Neuron (in vitro differentiated cells): ENCODE data around the gene COQ2.
A peak's percentile ranks its signal among the peaks of the same experiment; 100 is the strongest.
"Not testable (repeated sequence)": the region's sequence is repeated elsewhere in the genome, so short reads cannot be mapped to it uniquely, and the experiment has no call there.

Experiments
- H2AFZ ChIP-seq: one replicate; pipeline ENCODE4 v1.6.1; 2013; ENCODE audit warnings: low read depth, mild to moderate bottlenecking, inconsistent platforms, low read length, moderate library complexity
- H3K27me3 ChIP-seq: one replicate; pipeline ENCODE4 v1.6.1; 2013; ENCODE audit warnings: low read length; ENCODE audit not compliant: insufficient read depth
- H3K36me3 ChIP-seq: one replicate; pipeline ENCODE4 v1.6.1; 2013; ENCODE audit warnings: low read length; ENCODE audit not compliant: insufficient read depth
- H3K4me1 ChIP-seq: one replicate; pipeline ENCODE4 v1.6.1; 2013; ENCODE audit warnings: low read length; ENCODE audit not compliant: insufficient read depth
- H3K4me3 ChIP-seq: 2 replicates; pipeline ENCODE4 v1.5.1; 2013; ENCODE audit warnings: mild to moderate bottlenecking, low read length, moderate library complexity
- H3K9me3 ChIP-seq: one replicate; pipeline ENCODE4 v1.6.1; 2013; ENCODE audit warnings: low read length

The COQ2 gene

GRCh38 chr4:83308672-83309071 is 24.1 kb upstream of the COQ2 start:
- no peaks in the 10 kb centered on the region for H3K36me3 ChIP-seq

GRCh38 chr4:83307920-83308319 is 23.3 kb upstream of the COQ2 start:
- Histone ChIP-seq H2AFZ (no peak overlapping the region), H3K4me3 (no peak overlapping the region), H3K36me3 (no peaks in the 10 kb centered on the region), H3K27me3 (no peaks in the 10 kb centered on the region), H3K9me3 (no peaks in the 10 kb centered on the region), H3K4me1 (peaks cover 5% of the 10 kb centered on the region)

More at GRCh38 chr4:83308672-83309071, 24.1 kb upstream of the COQ2 start:
- no peak overlapping the region for H2AFZ ChIP-seq
- H3K4me1 ChIP-seq: peaks cover 5% of the 10 kb centered on the region
- H3K4me3 ChIP-seq: no peak overlapping the region
- H3K27me3 ChIP-seq: no peaks in the 10 kb centered on the region
- H3K9me3 ChIP-seq: no peaks in the 10 kb centered on the region

- no peak overlapping the region for H3K4me3 ChIP-seq
- no peaks in the 10 kb centered on the region for H3K27me3 ChIP-seq
- no peaks in the 10 kb centered on the region for H3K36me3 ChIP-seq
- no peaks in the 10 kb centered on the region for H3K9me3 ChIP-seq
- H3K4me1 ChIP-seq: peaks cover 5% of the 10 kb centered on the region
- H2AFZ ChIP-seq: no peak overlapping the region
Measured at GRCh38 chr4:83305187-83305586, 20.6 kb upstream of the COQ2 start.

- Histone ChIP-seq H2AFZ (no peak overlapping the region), H3K9me3 (no peaks in the 10 kb centered on the region), H3K4me3 (no peak overlapping the region)
Measured at GRCh38 chr4:83297548-83298260, 13.1 kb upstream of the COQ2 start.

DNA sequence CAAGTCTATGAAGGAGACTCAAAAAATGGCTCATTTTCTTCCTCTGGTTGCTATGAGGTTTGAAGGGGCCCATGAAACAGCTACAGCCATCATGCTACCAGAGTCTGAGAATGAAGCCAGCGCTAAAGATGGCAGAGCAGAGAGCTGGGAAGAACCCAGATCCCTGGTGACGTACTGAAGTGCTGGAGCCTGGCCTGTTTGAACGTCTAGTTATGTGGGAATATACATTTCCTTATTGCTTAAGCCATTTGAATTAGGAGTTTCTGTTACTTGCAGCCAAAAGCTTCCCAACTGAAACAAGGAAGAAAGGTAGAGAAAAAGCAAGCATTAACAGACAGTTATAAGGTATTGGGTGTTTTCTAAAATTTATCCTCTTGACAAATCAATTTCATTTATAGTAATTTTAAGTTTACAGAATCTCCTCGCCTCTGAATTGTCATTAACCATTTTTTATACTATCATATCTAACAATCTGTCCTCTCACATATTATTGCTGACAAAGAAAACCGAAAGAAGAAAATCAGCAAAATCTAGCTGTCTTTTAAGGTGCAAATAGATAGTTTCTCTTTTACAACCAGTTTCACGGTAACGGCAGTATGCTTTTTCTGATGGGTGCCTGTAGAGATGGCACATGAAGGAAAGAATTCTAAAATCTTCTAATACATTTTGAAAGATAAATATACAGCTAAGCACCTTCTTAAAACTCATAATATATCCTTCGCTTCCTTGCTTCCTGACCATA is 8.9 kb upstream of the COQ2 start:
- Histone ChIP-seq H3K27me3 (peaks cover 6% of the 10 kb centered on the region), H3K9me3 (no peaks in the 10 kb centered on the region)

More at GRCh38 chr4:83297548-83298260, 13.1 kb upstream of the COQ2 start:
- Histone ChIP-seq H3K4me1 (no peaks in the 10 kb centered on the region), H3K27me3 (peaks cover 6% of the 10 kb centered on the region), H3K36me3 (no peaks in the 10 kb centered on the region)

DNA sequence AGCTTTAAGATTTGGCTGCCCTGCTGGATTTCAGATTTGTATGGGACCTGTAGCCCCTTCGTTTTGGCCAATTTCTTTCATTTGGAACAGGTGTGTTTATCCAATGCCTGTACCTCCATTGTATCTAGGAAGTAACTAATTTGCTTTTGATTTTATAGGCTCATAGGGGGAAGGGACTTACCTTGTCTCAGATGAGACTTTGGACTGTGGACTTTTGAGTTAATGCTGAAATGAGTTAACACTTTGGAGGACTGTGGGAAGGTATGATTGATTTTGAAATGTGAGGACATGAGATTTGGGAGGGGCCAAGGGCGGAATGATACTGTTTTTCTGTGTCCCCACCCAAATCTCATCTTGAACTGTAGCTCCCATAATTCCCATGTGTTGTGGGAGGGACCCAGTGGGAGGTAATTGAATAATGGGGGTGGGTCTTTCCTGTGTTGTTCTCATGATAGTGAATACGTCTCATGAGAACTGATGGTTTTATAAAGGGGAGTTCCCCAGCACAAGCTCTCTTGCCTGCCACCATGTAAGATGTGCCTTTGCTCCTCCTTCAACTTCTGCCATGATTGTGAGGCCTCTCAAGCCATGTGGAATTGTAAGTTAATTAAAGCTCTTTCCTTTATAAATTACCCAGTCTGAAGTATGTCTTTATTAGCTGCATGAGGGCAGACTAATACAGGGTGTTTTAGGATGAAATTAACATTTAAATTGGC is 5.6 kb upstream of the COQ2 start:
- not testable (repeated sequence) for H3K4me1 ChIP-seq, H3K9me3 ChIP-seq, H3K4me3 ChIP-seq, H3K36me3 ChIP-seq, H2AFZ ChIP-seq, H3K27me3 ChIP-seq

More for the DNA sequence above, 8.9 kb upstream of the COQ2 start:
- Histone ChIP-seq H2AFZ (no peak overlapping the region), H3K4me1 (no peaks in the 10 kb centered on the region), H3K36me3 (no peaks in the 10 kb centered on the region), H3K4me3 (no peak overlapping the region)

- not testable (repeated sequence) for H3K4me3 ChIP-seq, H3K27me3 ChIP-seq, H3K36me3 ChIP-seq, H3K4me1 ChIP-seq, H2AFZ ChIP-seq, H3K9me3 ChIP-seq
Measured at GRCh38 chr4:83288381-83288780, 3.8 kb upstream of the COQ2 start.

DNA sequence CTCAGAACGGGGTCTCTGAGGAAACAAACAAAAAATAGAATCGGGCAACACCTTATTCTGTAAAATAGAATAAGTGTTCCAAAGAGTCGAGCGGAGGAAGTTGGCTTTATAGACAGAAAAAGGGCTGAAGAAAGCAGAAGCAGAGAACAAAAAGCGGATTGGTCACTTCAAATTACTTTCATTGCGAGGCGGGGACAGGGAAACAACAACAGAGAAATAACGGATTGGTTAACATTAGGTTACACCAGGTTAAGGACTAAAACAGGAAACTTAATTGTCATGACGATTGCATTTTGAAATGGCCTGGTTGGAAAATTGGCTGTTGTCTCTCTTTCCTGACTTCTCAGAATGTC is 433 bp upstream of the COQ2 start:
- H3K4me1 ChIP-seq: peaks cover 16% of the 10 kb centered on the region
- H3K36me3 ChIP-seq: no peaks in the 10 kb centered on the region
- no peaks in the 10 kb centered on the region for H3K27me3 ChIP-seq
- peak overlapping the region; percentile 99 for H2AFZ ChIP-seq
- H3K9me3 ChIP-seq: no peaks in the 10 kb centered on the region
- peak overlapping the region; percentile 66 for H3K4me3 ChIP-seq

- peak overlapping the region; percentile 66 for H3K4me3 ChIP-seq
- H3K36me3 ChIP-seq: peaks cover 5% of the 10 kb centered on the region
- no peaks in the 10 kb centered on the region for H3K27me3 ChIP-seq
- H2AFZ ChIP-seq: no peak overlapping the region
- no peaks in the 10 kb centered on the region for H3K9me3 ChIP-seq
- peaks cover 16% of the 10 kb centered on the region for H3K4me1 ChIP-seq
Measured at GRCh38 chr4:83283181-83283580, 1.4 kb downstream of the COQ2 start.

GRCh38 chr4:83282049-83282535 is 2.5 kb downstream of the COQ2 start:
- no peak overlapping the region for H2AFZ ChIP-seq
- peaks cover 16% of the 10 kb centered on the region for H3K4me1 ChIP-seq
- no peaks in the 10 kb centered on the region for H3K27me3 ChIP-seq
- no peak overlapping the region for H3K4me3 ChIP-seq
- peaks cover 5% of the 10 kb centered on the region for H3K36me3 ChIP-seq
- H3K9me3 ChIP-seq: no peaks in the 10 kb centered on the region

GRCh38 chr4:83281307-83281706 is 3.3 kb downstream of the COQ2 start:
- Histone ChIP-seq H3K4me3 (no peak overlapping the region), H3K27me3 (no peaks in the 10 kb centered on the region)

DNA sequence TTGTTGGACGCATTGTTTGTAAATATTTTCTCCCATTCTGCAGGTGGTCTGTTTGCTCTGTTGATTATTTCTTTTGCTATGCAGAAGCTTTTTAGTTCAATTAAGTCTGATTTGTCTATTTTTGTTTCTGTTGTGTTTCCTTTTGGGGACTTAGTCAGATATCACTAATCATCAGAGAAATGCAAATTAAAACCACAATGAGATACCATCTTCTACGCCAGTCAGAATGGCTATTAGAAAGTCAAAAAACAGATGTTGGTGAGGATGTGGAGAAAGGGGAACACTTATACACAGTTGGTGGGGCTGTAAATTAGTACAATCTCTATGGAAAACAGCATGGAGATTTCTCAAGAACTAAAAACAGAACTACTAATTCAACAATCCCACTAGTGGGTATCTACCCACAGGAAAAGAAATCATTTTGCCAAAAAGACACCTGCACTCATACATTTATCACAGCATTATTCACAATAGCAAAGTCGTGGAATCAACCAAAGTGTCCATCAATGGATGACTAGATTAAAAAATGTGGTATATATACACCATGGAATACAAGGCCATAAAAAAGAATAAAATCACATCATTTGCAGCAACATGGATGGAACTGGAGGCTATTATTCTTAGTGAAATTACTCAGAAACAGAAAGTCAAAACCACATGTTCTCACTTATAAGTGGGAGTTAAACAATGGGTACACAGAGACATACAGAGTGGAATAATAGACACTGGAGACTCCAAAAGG is 8.1 kb downstream of the COQ2 start:
- Histone ChIP-seq H2AFZ (no peak overlapping the region), H3K4me3 (no peak overlapping the region), H3K9me3 (no peaks in the 10 kb centered on the region), H3K27me3 (no peaks in the 10 kb centered on the region), H3K36me3 (peaks cover 20% of the 10 kb centered on the region), H3K4me1 (no peaks in the 10 kb centered on the region)

More at GRCh38 chr4:83281307-83281706, 3.3 kb downstream of the COQ2 start:
- Histone ChIP-seq H3K4me1 (peaks cover 16% of the 10 kb centered on the region), H2AFZ (no peak overlapping the region), H3K36me3 (peaks cover 5% of the 10 kb centered on the region), H3K9me3 (no peaks in the 10 kb centered on the region)
